ENCODE measurements around the gene POU2F1. TPM values are rescaled to one million over a fixed set of nuclear protein-coding genes. Genes with fewer than 3 reads are reported as not detected.

POU2F1 gene
- total and polyA plus RNA-seq, 7 experiments from 2014 or later = 9.1 to 36.6 (median 22.8) TPM

DNA sequence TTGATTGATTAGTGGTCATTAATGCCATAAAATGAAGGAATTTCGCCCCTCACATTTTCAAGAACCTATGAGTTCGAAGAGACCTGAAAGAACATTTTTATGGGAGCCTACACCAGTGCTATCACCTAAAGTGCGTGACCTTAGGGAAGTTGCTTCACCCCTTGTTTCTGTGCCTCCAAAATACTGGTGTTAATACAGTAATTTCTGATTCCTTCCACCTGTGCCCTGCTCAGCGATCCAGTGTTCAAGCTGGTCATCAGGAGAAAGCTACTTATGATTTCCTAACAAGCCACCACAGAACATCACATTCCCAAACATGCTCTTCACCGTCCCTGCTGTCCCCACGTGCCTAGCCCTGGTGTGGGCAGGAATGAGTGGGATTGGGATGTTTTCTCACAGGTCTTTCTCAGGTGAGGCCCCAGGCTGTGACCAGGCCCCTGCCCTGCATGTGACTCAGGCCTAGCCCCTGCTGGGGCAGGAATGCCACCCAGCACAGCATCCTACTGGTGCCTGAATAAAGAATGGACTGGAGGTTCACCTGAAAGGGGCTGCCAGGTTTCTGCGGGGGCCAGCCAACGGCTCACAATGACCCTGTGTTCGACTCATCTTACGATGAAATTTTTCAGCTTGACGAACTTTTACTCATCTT is 237.4 kb downstream of the POU2F1 start:
- peaks cover 40 to 86% (median 73%) of the 10 kb centered on the region in 7 donors for H3K4me1 Mint-ChIP-seq
- H3K27ac ChIP-seq (ENCODE audit: low read depth, low read length) = peak overlapping the region; percentile 100

DNA sequence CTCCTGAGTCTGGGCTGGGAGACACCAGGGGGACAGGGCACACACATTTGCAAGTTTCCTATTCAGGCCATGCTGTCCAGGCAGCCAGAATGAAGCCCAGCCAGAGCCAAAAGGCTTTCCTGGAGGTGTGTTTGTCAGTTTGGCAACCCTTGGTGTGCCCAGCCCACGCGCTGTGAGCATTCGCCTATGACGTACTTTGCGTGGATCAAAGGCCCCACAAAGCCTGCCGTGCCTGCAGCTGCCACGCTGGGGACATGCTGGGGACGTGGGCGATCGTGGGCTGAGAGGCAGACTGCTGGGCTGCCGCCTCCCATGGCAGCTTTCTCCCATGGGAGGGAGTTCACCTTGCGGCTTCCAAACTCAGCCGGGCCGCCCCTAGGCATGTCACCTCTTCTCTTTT is 240.2 kb downstream of the POU2F1 start:
- Histone ChIP-seq H3K9me3 (ENCODE audit: control insufficient read depth in 2 of 3, low read length in 3 of 3) (no peaks in the 10 kb centered on the region), H3K4me3 (ENCODE audit: low read length) (no peak overlapping the region), H3K27ac (ENCODE audit: low read depth, low read length) (peak overlapping the region; percentile 100), H3K27me3 (ENCODE audit: control insufficient read depth in 2 of 2, insufficient read depth in 2 of 2, low read length in 2 of 2) (no peaks in the 10 kb centered on the region), H3K4me1 (ENCODE audit: control insufficient read depth in 2 of 2, insufficient read depth in 2 of 2, low read length in 2 of 2) (peaks cover 15 to 92% of the 10 kb centered on the region in 2 donors), H3K36me3 (ENCODE audit: control insufficient read depth in 2 of 3, insufficient read depth in 3 of 3, low read length in 3 of 3) (peaks cover 0 to 14% (median 0%) of the 10 kb centered on the region in 3 experiments)
- Mint-ChIP-seq H3K27me3 (no peaks in the 10 kb centered on the region), H3K4me1 (peaks cover 51 to 100% (median 88%) of the 10 kb centered on the region in 7 donors), H3K27ac (peak overlapping the region; percentile 46 to 98 (median 93)), H3K9me3 (no peaks in the 10 kb centered on the region), H3K4me3 (peak overlapping the region in 9 of 10 donors; percentile 60 to 84 (median 70)), H3K36me3 (peaks cover 0 to 19% (median 4%) of the 10 kb centered on the region in 5 donors)
- peak; percentile 81 for ATAC-seq
- POLR2A ChIA-PET = interaction anchor here (0.7 to 13.5 kb wide), 9 partner anchors 9 to 57 kb away, joined by 3 to 273 read pairs (median 4); partner anchors contain the start of gene CD247
- intact Hi-C loops (cut with micrococcal nuclease) = loop anchor here in 1 of 2 donors (1.0 kb wide), 1 partner anchor 13 kb away; no protein-coding TSS in a partner anchor
- peak in 8 of 9 donors; percentile 43 to 91 (median 82) for DNase-seq
- CTCF ChIA-PET = interaction anchor here (1.7 kb wide), 1 partner anchor 11 kb away, joined by 4 read pairs; no protein-coding TSS in a partner anchor

More for the DNA sequence above, 237.4 kb downstream of the POU2F1 start:
- no peak for ATAC-seq
- Histone ChIP-seq H3K9me3 (ENCODE audit: control insufficient read depth in 2 of 3, low read length in 3 of 3) (no peaks in the 10 kb centered on the region), H3K36me3 (ENCODE audit: control insufficient read depth in 2 of 3, insufficient read depth in 3 of 3, low read length in 3 of 3) (peaks cover 0 to 16% (median 0%) of the 10 kb centered on the region in 3 experiments), H3K4me1 (ENCODE audit: control insufficient read depth in 2 of 2, insufficient read depth in 2 of 2, low read length in 2 of 2) (peaks cover 19 to 72% of the 10 kb centered on the region in 2 donors), H3K4me3 (ENCODE audit: low read length) (no peak overlapping the region), H3K27me3 (ENCODE audit: control insufficient read depth in 2 of 2, insufficient read depth in 2 of 2, low read length in 2 of 2) (no peaks in the 10 kb centered on the region)
- intact Hi-C loops (cut with micrococcal nuclease) = loop anchor here (2.0 to 10.0 kb wide), 5 partner anchors 13 to 259 kb away; no protein-coding TSS in a partner anchor
- peak overlapping the region in 9 of 10 donors; percentile 9 to 91 (median 80) for H3K4me3 Mint-ChIP-seq
- DNase-seq = no peak
- no peaks in the 10 kb centered on the region for H3K27me3 Mint-ChIP-seq
- H3K36me3 Mint-ChIP-seq = peaks cover 0 to 16% (median 4%) of the 10 kb centered on the region in 5 donors
- peak overlapping the region; percentile 40 to 99 (median 93) for H3K27ac Mint-ChIP-seq
- H3K9me3 Mint-ChIP-seq = no peaks in the 10 kb centered on the region
- ChIA-PET POLR2A (interaction anchor here (1.0 to 13.5 kb wide), 7 partner anchors 10 to 96 kb away, joined by 3 to 273 read pairs (median 34); partner anchors contain the start of genes CD247 and CREG1), CTCF (interaction anchor here (0.7 to 3.0 kb wide), 6 partner anchors 11 to 191 kb away, joined by 3 to 16 read pairs (median 4); no protein-coding TSS in a partner anchor)

- H3K4me3 Mint-ChIP-seq = peak overlapping the region in 4 of 10 donors; percentile 63 to 81 (median 70)
- Histone ChIP-seq H3K9me3 (ENCODE audit: control insufficient read depth in 2 of 3, low read length in 3 of 3) (no peaks in the 10 kb centered on the region), H3K4me3 (ENCODE audit: low read length) (no peak overlapping the region), H3K4me1 (ENCODE audit: control insufficient read depth in 2 of 2, insufficient read depth in 2 of 2, low read length in 2 of 2) (peaks cover 3 to 88% of the 10 kb centered on the region in 2 donors), H3K36me3 (ENCODE audit: control insufficient read depth in 2 of 3, insufficient read depth in 3 of 3, low read length in 3 of 3) (peaks cover 0 to 13% (median 0%) of the 10 kb centered on the region in 3 experiments), H3K27me3 (ENCODE audit: control insufficient read depth in 2 of 2, insufficient read depth in 2 of 2, low read length in 2 of 2) (no peaks in the 10 kb centered on the region), H3K27ac (ENCODE audit: low read depth, low read length) (peak overlapping the region; percentile 100)
- ChIA-PET CTCF (interaction anchor here (0.7 to 1.7 kb wide), 3 partner anchors 12 to 20 kb away, joined by 3 to 4 read pairs (median 4); no protein-coding TSS in a partner anchor), POLR2A (interaction anchor here (0.9 to 13.5 kb wide), 7 partner anchors 15 to 55 kb away, joined by 3 to 273 read pairs (median 4); partner anchors contain the start of gene CD247)
- H3K9me3 Mint-ChIP-seq = no peaks in the 10 kb centered on the region
- no peaks in the 10 kb centered on the region for H3K27me3 Mint-ChIP-seq
- peaks cover 43 to 99% (median 86%) of the 10 kb centered on the region in 7 donors for H3K4me1 Mint-ChIP-seq
- H3K36me3 Mint-ChIP-seq = peaks cover 0 to 19% (median 3%) of the 10 kb centered on the region in 5 donors
- H3K27ac Mint-ChIP-seq = peak overlapping the region in 8 of 9 donors; percentile 87 to 98 (median 94)
- peak; percentile 10 for ATAC-seq
- intact Hi-C loops (cut with micrococcal nuclease) = no loop called here
- no peak for DNase-seq
These were observed 241.7 kb downstream of the POU2F1 start for GRCh38 chr1:167462341-167462740.

DNA sequence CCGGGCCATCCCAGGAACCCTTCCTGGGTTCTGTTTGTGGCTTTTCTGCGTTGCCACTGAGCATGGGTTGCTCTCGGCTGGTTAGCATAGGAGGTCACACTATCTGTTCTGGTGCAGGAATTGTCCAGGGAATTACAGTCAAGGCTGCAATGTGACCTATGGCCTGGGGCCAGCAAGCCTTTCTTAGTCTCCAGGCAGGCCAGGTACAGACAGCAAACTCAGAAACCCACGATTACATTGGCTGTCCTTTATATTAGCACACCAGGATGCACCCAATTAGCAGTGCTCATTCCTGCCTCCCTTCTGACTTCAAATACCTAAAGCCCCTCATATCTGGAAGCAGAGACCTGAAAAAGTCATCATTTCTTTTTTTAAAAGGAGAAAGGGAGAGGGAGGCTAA is 242.4 kb downstream of the POU2F1 start:
- intact Hi-C loops (cut with micrococcal nuclease) = no loop called here
- Mint-ChIP-seq H3K4me1 (peaks cover 36 to 99% (median 86%) of the 10 kb centered on the region in 7 donors), H3K4me3 (peak overlapping the region in 7 of 10 donors; percentile 7 to 81 (median 53)), H3K36me3 (peaks cover 0 to 16% (median 0%) of the 10 kb centered on the region in 5 donors), H3K27ac (peak overlapping the region in 8 of 9 donors; percentile 87 to 98 (median 94)), H3K27me3 (no peaks in the 10 kb centered on the region), H3K9me3 (no peaks in the 10 kb centered on the region)
- H3K27me3 ChIP-seq (ENCODE audit: control insufficient read depth in 2 of 2, insufficient read depth in 2 of 2, low read length in 2 of 2) = no peaks in the 10 kb centered on the region
- CTCF ChIA-PET = no interaction called here
- no peak overlapping the region for H3K4me3 ChIP-seq (ENCODE audit: low read length)
- peaks cover 0 to 86% of the 10 kb centered on the region in 2 donors for H3K4me1 ChIP-seq (ENCODE audit: control insufficient read depth in 2 of 2, insufficient read depth in 2 of 2, low read length in 2 of 2)
- DNase-seq = no peak
- no peak for ATAC-seq
- H3K27ac ChIP-seq (ENCODE audit: low read depth, low read length) = peak overlapping the region; percentile 100
- no peaks in the 10 kb centered on the region for H3K9me3 ChIP-seq (ENCODE audit: control insufficient read depth in 2 of 3, low read length in 3 of 3)
- H3K36me3 ChIP-seq (ENCODE audit: control insufficient read depth in 2 of 3, insufficient read depth in 3 of 3, low read length in 3 of 3) = peaks cover 0 to 8% (median 0%) of the 10 kb centered on the region in 3 experiments
- POLR2A ChIA-PET = interaction anchor here (2.3 to 13.5 kb wide), 2 partner anchors 15 to 55 kb away, joined by 14 to 273 read pairs; partner anchors contain the start of gene CD247

GRCh38 chr1:167463875-167464575 is 243.3 kb downstream of the POU2F1 start:
- H3K36me3 Mint-ChIP-seq = peaks cover 0 to 13% (median 0%) of the 10 kb centered on the region in 5 donors
- Histone ChIP-seq H3K27ac (ENCODE audit: low read depth, low read length) (peak overlapping the region; percentile 100), H3K4me3 (ENCODE audit: low read length) (no peak overlapping the region), H3K4me1 (ENCODE audit: control insufficient read depth in 2 of 2, insufficient read depth in 2 of 2, low read length in 2 of 2) (peaks cover 0 to 86% of the 10 kb centered on the region in 2 donors), H3K9me3 (ENCODE audit: control insufficient read depth in 2 of 3, low read length in 3 of 3) (no peaks in the 10 kb centered on the region), H3K27me3 (ENCODE audit: control insufficient read depth in 2 of 2, insufficient read depth in 2 of 2, low read length in 2 of 2) (no peaks in the 10 kb centered on the region), H3K36me3 (ENCODE audit: control insufficient read depth in 2 of 3, insufficient read depth in 3 of 3, low read length in 3 of 3) (peaks cover 0 to 8% (median 0%) of the 10 kb centered on the region in 3 experiments)
- no peaks in the 10 kb centered on the region for H3K27me3 Mint-ChIP-seq
- POLR2A ChIA-PET = interaction anchor here (0.6 to 11.3 kb wide), 11 partner anchors 9 to 53 kb away, joined by 3 to 156 read pairs (median 6); partner anchors contain the start of gene CD247
- peak overlapping the region in 8 of 9 donors; percentile 87 to 98 (median 94) for H3K27ac Mint-ChIP-seq
- DNase-seq = no peak
- peak overlapping the region in 9 of 10 donors; percentile 43 to 82 (median 69) for H3K4me3 Mint-ChIP-seq
- H3K9me3 Mint-ChIP-seq = no peaks in the 10 kb centered on the region
- CTCF ChIA-PET = interaction anchor here (0.7 to 1.4 kb wide), 6 partner anchors 8 to 69 kb away, joined by 3 read pairs; no protein-coding TSS in a partner anchor
- H3K4me1 Mint-ChIP-seq = peaks cover 38 to 99% (median 91%) of the 10 kb centered on the region in 7 donors
- intact Hi-C loops (cut with micrococcal nuclease) = no loop called here
- ATAC-seq = no peak

All from naive thymus-derived CD4-positive, alpha-beta T cell (primary cell).